ENCODE data around the gene RAF1. TPM values are rescaled to one million over a fixed set of nuclear protein-coding genes. Genes with fewer than 3 reads are reported as not detected.
"Not testable (repeated sequence)": the region's sequence is repeated elsewhere in the genome, so short reads cannot be mapped to it uniquely, and the experiment has no call there.

The RAF1 gene
- total RNA-seq, 2 donors from 2014 or later: 158 to 183 TPM

DNA sequence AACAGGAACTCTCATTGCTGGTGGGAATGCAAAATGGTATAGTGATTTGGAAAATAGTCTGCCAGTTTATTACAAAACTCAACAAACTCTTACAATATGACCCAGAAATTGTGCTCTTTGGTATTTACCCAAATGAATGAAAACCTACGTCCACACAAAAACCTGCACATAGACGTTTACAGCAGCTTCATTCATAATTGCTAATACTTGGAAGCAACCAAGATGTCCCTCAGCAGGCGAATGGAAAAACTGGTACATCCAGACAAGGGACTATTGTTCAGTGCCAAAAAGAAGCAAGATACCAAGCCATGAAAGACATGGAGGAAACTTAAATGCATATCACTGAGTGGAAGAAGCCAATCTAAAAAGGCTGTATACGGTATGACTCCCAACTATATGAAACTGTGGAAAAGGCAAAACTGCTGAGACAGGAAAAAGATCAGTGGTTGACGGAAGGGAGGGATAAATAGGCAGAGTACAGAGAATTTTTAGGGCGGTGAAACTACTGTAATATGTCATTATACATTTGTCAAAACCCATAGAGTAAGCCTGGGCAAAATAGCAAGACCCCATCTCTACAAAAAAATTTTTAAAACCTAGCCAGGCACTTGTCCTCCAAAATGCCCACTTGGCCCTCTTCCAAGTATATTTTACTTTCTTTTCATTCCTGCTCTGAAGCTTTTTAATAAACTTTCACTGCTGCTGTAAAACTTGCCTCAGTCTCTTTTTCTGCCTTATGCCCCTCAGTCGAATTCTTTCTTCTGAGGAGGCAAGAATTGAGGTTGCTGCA is 113.8 kb downstream of the RAF1 start:
- Histone ChIP-seq H3K27me3 (replicated peaks; ENCODE audit: insufficient read depth) (no peaks in the 10 kb centered on the region), H3K27ac (no peak overlapping the region), H3K4me1 (ENCODE audit: control insufficient read depth in 1 of 2, low read depth in 2 of 2) (peaks cover 0 to 4% of the 10 kb centered on the region in 2 donors), H3K4me3 (no peak overlapping the region), H3K9me3 (no peaks in the 10 kb centered on the region), H3K36me3 (no peaks in the 10 kb centered on the region)
- TF ChIP-seq, protein P1, sequence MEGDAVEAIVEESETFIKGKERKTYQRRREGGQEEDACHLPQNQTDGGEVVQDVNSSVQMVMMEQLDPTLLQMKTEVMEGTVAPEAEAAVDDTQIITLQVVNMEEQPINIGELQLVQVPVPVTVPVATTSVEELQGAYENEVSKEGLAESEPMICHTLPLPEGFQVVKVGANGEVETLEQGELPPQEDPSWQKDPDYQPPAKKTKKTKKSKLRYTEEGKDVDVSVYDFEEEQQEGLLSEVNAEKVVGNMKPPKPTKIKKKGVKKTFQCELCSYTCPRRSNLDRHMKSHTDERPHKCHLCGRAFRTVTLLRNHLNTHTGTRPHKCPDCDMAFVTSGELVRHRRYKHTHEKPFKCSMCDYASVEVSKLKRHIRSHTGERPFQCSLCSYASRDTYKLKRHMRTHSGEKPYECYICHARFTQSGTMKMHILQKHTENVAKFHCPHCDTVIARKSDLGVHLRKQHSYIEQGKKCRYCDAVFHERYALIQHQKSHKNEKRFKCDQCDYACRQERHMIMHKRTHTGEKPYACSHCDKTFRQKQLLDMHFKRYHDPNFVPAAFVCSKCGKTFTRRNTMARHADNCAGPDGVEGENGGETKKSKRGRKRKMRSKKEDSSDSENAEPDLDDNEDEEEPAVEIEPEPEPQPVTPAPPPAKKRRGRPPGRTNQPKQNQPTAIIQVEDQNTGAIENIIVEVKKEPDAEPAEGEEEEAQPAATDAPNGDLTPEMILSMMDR (IDR thresholded peaks at IDR 0.05): no peak
- no peak for DNase-seq (ENCODE audit: low spot score)
- ATAC-seq (ENCODE audit: insufficient number of reproducible peaks, low FRiP score, low read depth): no peak

DNA sequence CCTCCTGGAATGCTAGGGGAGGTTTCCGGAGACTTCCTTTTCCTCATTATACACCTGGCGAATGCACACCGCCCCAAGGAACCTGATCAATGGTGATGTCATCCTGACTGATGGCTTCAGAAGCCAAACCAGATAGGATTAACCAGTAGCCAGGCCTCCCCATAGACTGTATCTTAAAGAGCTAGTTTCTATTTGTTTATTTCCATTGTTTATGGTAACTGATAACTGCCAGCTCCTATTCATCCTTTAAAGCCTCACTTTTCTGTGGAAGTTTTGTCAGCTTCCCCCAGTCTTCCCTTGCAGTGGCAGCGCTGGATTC is 118.5 kb downstream of the RAF1 start, which contains the start of gene MKRN2OS:
Gene MKRN2OS (minus strand): TSS at position 27 of the 319 bp plus-strand sequence. CDS start 35 bp downstream, outside the sequence.
- Histone ChIP-seq H3K27ac (no peak within 1 kb of the TSS), H3K4me3 (no peak within 1 kb of the TSS), H3K9me3 (no peaks in the 10 kb centered on the region), H3K4me1 (ENCODE audit: control insufficient read depth in 1 of 2, low read depth in 2 of 2) (no peaks in the 10 kb centered on the region), H3K36me3 (no peaks in the 10 kb centered on the region), H3K27me3 (replicated peaks; ENCODE audit: insufficient read depth) (no peaks in the 10 kb centered on the region)
- ATAC-seq (ENCODE audit: insufficient number of reproducible peaks, low FRiP score, low read depth) (no peak), DNase-seq (ENCODE audit: low spot score) (no peak)
- TF ChIP-seq, protein P1 (IDR thresholded peaks at IDR 0.05): no peak

DNA sequence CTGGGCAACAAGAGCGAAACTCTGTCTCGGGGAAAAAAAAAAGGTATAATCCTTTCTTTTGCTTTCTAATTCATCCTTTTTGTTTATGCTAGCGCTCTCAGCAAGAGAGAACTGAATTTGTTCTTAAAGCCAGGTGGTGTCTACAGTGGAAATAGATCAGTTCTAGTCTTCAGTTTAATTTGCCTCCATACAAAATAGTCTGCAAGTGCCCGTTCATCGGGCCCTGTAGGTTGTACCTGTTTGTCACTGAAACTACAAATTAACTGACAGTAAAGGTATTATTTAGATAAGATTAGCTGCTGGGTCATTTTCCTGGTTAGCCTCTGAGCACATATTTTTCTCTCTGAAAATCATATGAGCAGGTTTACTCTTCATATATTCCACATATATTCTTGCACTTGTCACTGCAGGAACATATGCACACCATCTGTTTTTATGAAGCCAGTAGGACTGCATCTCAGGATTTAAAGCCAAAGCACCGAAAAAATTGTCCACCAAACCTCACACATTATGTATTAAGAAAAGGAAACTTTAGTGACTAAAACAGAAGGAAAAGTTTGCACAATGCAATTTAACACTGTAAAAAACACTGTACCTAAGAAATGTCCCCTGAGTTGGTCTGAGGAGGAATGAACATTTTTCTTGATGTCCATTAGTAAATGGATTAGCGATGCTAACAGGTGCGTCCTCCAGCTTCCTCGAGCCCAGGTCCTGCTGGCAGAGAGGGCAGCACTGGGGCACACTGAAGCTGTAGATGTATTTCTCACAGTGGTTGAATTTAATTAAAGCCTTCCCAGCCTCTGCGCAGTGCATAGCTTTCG is 119.1 kb downstream of the RAF1 start:
- TF ChIP-seq, protein P1 (IDR thresholded peaks at IDR 0.05): no peak
- H3K36me3 ChIP-seq: no peaks in the 10 kb centered on the region
- DNase-seq (ENCODE audit: low spot score): no peak
- H3K4me3 ChIP-seq: no peak overlapping the region
- no peak overlapping the region for H3K27ac ChIP-seq
- H3K9me3 ChIP-seq: no peaks in the 10 kb centered on the region
- no peaks in the 10 kb centered on the region for H3K27me3 ChIP-seq (replicated peaks; ENCODE audit: insufficient read depth)
- no peak for ATAC-seq (ENCODE audit: insufficient number of reproducible peaks, low FRiP score, low read depth)
- H3K4me1 ChIP-seq (ENCODE audit: control insufficient read depth in 1 of 2, low read depth in 2 of 2): no peaks in the 10 kb centered on the region

DNA sequence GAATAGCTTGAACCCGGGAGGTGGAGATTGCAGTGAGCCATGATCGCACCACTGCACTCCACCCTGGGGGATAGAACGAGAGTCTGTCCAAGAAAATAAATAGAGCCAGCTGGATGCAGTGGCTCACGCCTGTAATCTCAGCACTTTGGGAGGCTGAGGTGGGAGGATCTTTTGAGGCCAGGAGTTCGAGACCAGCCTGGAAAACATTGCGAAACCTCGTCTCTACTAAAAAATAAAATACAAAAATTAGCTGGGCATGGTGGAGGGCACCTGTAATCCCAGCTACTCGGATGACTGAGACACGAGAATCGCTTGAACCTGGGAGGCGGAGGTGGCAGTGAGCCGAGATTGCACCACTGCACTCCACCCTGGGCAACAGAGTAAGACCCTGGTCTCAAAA is 120.4 kb downstream of the RAF1 start:
- H3K36me3 ChIP-seq; H3K27me3 ChIP-seq (replicated peaks; ENCODE audit: insufficient read depth); H3K27ac ChIP-seq; H3K4me1 ChIP-seq (ENCODE audit: control insufficient read depth in 1 of 2, low read depth in 2 of 2); DNase-seq (ENCODE audit: low spot score); H3K9me3 ChIP-seq; ATAC-seq (ENCODE audit: insufficient number of reproducible peaks, low FRiP score, low read depth); H3K4me3 ChIP-seq: not testable (repeated sequence)

DNA sequence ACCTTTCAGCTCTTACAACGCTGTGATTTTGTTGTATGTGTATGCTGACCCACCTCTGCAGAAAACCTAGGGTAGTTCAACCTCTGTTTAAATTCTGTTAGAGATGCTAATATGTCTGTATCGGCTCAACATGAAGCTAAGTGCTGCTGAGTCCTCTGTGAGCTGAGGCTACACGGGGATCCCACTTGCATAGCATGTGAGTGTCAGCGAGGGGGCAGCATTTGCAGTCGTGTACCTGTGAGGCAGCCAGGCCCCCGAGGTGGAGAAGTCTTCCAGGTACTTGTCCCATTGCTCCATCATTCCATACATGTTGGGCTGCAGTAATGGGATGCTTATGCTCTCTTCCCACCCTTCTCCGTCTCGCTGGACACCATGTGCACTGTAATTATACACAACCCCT is 122.3 kb downstream of the RAF1 start:
- no peak for DNase-seq (ENCODE audit: low spot score)

More for the DNA sequence above, 122.3 kb downstream of the RAF1 start:
- TF ChIP-seq, protein P1 (IDR thresholded peaks at IDR 0.05): no peak
- Histone ChIP-seq H3K9me3 (no peaks in the 10 kb centered on the region), H3K4me3 (no peak overlapping the region), H3K36me3 (no peaks in the 10 kb centered on the region), H3K4me1 (ENCODE audit: control insufficient read depth in 1 of 2, low read depth in 2 of 2) (no peaks in the 10 kb centered on the region), H3K27ac (no peak overlapping the region), H3K27me3 (replicated peaks; ENCODE audit: insufficient read depth) (no peaks in the 10 kb centered on the region)
- ATAC-seq (ENCODE audit: insufficient number of reproducible peaks, low FRiP score, low read depth): no peak
